Measurements from ENCODE around the gene BRWD1. TPM values are rescaled to one million over a fixed set of nuclear protein-coding genes. Genes with fewer than 3 reads are reported as not detected.
"Not testable (repeated sequence)": the region's sequence is repeated elsewhere in the genome, so short reads cannot be mapped to it uniquely, and the experiment has no call there.

Gene BRWD1
- total and polyA plus RNA-seq, 2 experiments from 2014 or later: 32.6 to 62.8 TPM

DNA sequence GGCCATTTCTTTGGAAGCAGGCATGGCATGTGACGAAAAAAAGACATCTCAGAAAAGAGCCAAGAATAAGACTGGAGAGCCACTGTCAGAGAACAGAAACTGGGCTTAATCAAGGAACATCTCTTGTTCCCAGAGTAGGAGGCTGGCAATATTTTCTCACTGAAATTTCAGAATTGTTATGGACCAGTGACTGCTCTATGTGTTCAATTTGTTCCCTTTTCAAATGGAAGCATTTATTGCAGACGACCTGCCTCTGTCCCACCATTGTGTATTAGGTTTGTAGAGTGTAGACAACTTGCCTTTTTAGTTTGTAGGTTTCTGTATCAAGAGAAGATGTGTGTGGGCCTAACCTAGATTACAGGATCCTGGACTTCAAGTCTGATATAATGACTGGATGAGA lies 148.9 kb downstream of the BRWD1 start:
- TF ChIP-seq, protein P1, sequence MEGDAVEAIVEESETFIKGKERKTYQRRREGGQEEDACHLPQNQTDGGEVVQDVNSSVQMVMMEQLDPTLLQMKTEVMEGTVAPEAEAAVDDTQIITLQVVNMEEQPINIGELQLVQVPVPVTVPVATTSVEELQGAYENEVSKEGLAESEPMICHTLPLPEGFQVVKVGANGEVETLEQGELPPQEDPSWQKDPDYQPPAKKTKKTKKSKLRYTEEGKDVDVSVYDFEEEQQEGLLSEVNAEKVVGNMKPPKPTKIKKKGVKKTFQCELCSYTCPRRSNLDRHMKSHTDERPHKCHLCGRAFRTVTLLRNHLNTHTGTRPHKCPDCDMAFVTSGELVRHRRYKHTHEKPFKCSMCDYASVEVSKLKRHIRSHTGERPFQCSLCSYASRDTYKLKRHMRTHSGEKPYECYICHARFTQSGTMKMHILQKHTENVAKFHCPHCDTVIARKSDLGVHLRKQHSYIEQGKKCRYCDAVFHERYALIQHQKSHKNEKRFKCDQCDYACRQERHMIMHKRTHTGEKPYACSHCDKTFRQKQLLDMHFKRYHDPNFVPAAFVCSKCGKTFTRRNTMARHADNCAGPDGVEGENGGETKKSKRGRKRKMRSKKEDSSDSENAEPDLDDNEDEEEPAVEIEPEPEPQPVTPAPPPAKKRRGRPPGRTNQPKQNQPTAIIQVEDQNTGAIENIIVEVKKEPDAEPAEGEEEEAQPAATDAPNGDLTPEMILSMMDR (IDR thresholded peaks at IDR 0.05; ENCODE audit: low read depth, low read length): no peak
- Histone ChIP-seq H3K27me3 (no peaks in the 10 kb centered on the region), H3K27ac (no peak overlapping the region), H3K9me3 (ENCODE audit: low read depth) (no peaks in the 10 kb centered on the region), H3K36me3 (peaks cover 6% of the 10 kb centered on the region), H3K4me3 (no peak overlapping the region), H3K4me1 (ENCODE audit: low read depth) (no peaks in the 10 kb centered on the region)
- no peak for DNase-seq (ENCODE audit: low read depth in 1 of 2, low spot score in 1 of 2)

DNA sequence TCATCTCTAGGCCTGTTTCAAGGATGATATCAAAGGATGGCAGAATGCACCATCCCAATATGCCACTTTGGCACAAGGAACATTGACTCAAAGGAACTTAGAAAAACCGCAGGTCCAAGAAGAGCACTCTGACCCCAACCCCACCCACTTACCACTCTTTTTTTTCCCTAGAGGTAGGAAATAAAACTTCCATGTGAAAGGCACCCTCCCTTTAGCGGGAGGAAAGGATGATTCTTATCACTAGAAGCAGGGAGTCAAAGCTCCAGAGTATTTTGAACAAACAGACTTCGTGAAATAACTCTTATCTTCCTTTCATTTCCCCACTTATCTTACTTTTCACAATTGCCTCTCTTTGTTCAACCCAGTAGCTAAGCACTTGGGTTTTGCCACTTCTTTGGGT lies 152.4 kb downstream of the BRWD1 start:
- Histone ChIP-seq H3K36me3 (no peaks in the 10 kb centered on the region), H3K4me1 (ENCODE audit: low read depth) (no peaks in the 10 kb centered on the region), H3K27ac (no peak overlapping the region), H3K27me3 (no peaks in the 10 kb centered on the region), H3K9me3 (ENCODE audit: low read depth) (no peaks in the 10 kb centered on the region), H3K4me3 (no peak overlapping the region)
- TF ChIP-seq, protein P1 (IDR thresholded peaks at IDR 0.05; ENCODE audit: low read depth, low read length): no peak
- DNase-seq (ENCODE audit: low read depth in 1 of 2, low spot score in 1 of 2): no peak

DNA sequence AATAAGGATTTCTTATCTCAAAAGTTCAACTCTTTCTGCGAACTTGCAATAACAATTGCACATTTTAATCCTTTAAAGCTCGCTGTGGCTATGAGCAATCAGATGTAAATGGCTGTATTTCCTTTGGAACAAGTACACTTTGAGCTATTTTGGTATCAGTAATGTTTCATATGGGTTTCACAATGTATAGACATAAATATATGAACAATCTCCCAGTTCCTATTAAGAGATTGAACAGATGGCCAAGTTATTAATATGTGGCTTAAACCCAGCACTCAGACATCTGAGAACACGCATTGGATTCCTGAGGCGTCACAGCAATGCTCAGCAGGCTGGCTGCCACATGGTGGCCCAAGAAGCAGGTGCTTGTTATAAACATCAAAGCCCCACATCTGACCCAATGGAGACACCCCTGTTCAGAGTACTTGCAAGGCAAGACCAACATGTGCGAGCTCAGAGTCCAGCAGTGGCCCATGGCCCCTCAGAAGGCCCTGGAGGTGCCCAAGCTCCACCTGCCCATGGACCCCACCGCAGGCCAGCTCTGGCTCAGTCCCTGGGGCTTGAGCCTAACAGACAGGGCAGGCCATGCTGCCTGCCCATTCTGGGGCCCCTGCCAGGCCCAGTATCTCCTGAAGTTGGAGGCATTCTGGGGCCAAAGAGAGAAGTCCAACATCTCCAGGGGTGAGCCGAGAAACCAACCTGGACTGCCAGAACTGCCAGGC lies 153.9 kb downstream of the BRWD1 start:
- H3K9me3 ChIP-seq (ENCODE audit: low read depth): no peaks in the 10 kb centered on the region
- H3K27me3 ChIP-seq: no peaks in the 10 kb centered on the region
- H3K36me3 ChIP-seq: no peaks in the 10 kb centered on the region
- no peaks in the 10 kb centered on the region for H3K4me1 ChIP-seq (ENCODE audit: low read depth)
- H3K27ac ChIP-seq: no peak overlapping the region
- no peak overlapping the region for H3K4me3 ChIP-seq
- TF ChIP-seq, protein P1 (IDR thresholded peaks at IDR 0.05; ENCODE audit: low read depth, low read length): no peak
- peak in 1 of 2 donors; percentile 35 for DNase-seq (ENCODE audit: low read depth in 1 of 2, low spot score in 1 of 2)

GRCh38 chr21:39157241-39157640 lies 156.2 kb downstream of the BRWD1 start:
- not testable (repeated sequence) for H3K36me3 ChIP-seq; H3K9me3 ChIP-seq (ENCODE audit: low read depth); DNase-seq (ENCODE audit: low read depth in 1 of 2, low spot score in 1 of 2); H3K27me3 ChIP-seq; H3K4me1 ChIP-seq (ENCODE audit: low read depth); H3K4me3 ChIP-seq; H3K27ac ChIP-seq

DNA sequence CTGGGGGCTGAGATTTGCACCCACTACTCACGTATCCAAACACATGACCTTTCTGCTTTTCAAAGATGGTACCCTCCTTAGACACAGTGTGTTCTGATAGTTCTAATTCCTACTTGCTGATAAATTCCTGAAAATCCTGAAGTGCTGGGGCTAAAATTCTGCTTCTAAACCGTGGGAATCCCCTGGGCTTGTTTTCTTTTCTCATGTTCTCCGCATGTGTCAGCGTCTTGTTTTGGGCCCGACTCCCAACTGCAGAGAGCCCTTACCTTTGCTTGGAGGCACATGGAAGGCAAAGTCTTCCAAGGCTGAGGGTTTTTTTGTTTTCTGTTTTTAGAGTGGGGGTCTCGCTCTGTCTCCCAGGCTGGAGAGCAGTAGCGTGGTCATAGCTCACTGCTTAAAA lies 157.4 kb downstream of the BRWD1 start:
- TF ChIP-seq, protein P1 (IDR thresholded peaks at IDR 0.05; ENCODE audit: low read depth, low read length): no peak
- no peak for DNase-seq (ENCODE audit: low read depth in 1 of 2, low spot score in 1 of 2)
- H3K36me3 ChIP-seq: no peaks in the 10 kb centered on the region
- H3K4me1 ChIP-seq (ENCODE audit: low read depth): no peaks in the 10 kb centered on the region
- H3K4me3 ChIP-seq: no peak overlapping the region
- no peak overlapping the region for H3K27ac ChIP-seq
- H3K27me3 ChIP-seq: no peaks in the 10 kb centered on the region
- no peaks in the 10 kb centered on the region for H3K9me3 ChIP-seq (ENCODE audit: low read depth)

- H3K27ac ChIP-seq: no peak overlapping the region
- TF ChIP-seq, protein P1 (IDR thresholded peaks at IDR 0.05; ENCODE audit: low read depth, low read length): no peak
- H3K36me3 ChIP-seq: no peaks in the 10 kb centered on the region
- H3K4me1 ChIP-seq (ENCODE audit: low read depth): no peaks in the 10 kb centered on the region
- H3K4me3 ChIP-seq: no peak overlapping the region
- no peaks in the 10 kb centered on the region for H3K27me3 ChIP-seq
- no peak for DNase-seq (ENCODE audit: low read depth in 1 of 2, low spot score in 1 of 2)
- H3K9me3 ChIP-seq (ENCODE audit: low read depth): no peaks in the 10 kb centered on the region
These were observed 157.9 kb downstream of the BRWD1 start for GRCh38 chr21:39155578-39155977.
